ENCODE data around the gene SSUH2.

SSUH2 gene

DNA sequence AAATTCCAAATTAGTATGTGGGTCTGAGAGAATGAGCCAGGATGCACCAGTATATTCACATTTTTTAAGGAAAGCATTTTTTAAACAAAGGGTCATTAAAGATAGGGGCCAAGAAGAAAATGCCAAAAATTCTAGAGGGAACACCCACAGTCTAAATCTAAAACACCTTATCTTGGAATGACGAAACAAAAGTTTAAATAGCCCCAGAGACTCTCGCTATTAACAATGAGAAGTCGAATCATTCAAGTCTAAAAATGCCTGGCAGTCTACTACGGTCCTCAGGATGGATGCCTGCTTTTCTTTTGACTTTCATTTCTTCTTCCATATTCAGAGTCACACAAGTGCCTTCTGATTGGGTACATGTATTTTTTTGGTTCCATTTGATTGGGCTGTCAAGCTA lies 66.3 kb downstream of the SSUH2 start:
- DNase-seq, result no peak

- DNase-seq, result no peak
Observed at GRCh38 chr3:8576841-8577571, 67.6 kb downstream of the SSUH2 start.

GRCh38 chr3:8576436-8576835 lies 68.2 kb downstream of the SSUH2 start:
- no peak for DNase-seq

- DNase-seq, result no peak
Observed at GRCh38 chr3:8575364-8576104, 69.1 kb downstream of the SSUH2 start.

DNA sequence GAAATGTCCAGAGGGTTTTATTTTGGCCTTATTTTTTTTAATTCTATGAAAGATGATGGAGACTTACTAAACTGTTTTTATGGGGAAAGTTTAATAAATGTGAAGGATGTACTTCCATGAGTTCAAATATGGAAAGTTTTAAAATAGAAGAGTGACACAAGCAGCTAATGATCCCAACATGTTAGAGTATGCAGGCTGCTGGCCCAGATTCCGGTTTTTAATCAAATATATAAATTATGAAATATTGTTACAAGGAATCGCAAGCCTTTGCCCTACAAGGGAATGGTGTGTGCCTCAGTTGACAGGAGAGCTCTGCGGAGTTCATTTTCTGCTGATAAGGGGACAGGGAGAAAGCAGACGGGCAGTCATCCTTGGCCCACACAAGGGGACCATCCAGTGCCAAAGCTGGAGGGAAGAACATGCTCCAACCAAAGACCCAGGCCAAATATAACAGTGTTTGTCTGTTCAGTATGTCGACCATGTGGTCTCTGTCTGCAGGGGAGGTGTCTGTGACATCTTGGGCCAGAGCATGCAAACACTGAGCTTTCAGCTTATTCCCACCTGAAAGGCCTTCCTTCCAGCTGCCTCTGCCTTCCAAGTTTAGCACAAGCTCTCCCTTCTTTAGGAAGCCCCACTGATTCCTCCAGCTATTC lies 69.8 kb downstream of the SSUH2 start:
- DNase-seq, result no peak

- no peak for DNase-seq
Observed at GRCh38 chr3:8574040-8574669, 70.4 kb downstream of the SSUH2 start.

GRCh38 chr3:8573342-8573926 lies 71.2 kb downstream of the SSUH2 start:
- DNase-seq, result no peak

DNA sequence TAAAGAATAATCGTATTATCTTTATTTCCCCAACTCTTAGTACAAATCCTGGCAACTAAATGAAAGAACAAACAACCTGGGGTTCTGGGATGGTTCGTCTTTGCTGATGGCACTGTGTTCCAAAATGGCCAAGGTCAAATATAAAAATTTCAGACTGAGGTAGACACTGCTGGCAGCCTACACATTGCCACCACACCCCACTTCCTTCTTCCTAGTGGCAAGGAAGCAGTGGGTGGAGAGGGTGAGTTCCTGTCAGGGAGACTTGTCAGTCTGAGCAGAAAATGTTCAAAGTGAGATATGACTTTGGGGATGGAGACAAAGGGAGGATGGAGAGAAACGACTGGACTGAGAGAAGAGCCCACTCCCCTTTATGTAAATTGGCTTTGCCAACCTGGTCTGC lies 73.3 kb downstream of the SSUH2 start:
- no peak for DNase-seq
